ENCODE measurements around the gene MYOD1.

Gene MYOD1

DNA sequence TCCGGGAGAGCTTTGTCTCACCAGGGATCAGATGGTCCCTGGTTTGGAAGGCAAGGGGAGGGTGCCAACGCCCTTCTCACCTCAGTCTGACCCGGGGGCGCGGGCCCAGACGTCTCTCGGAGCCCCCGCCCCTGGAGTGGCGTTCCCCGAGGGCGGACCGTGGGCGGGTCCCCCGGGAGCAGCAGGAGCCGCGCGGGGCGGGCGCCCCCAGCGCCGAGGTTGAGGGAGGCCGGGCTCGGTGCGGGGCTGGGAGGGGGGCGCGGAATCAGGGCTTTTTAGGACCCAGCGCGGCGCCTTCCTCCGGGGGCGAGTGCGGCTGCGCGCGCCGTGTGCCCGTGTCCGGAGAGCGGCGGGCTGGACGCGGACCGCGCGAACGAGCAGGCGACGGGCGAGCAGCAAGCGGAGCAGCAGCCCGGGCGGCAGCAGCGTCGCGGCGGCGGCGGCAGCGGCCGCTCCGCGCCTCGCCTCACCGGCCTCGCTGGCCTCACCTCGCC is 15.1 kb downstream of the MYOD1 start, which contains the start of gene KCNC1:
Gene KCNC1 (plus strand): TSS at position 364 of the 494 bp plus-strand sequence. CDS start 1,222 bp downstream, outside the sequence.
- no peak within 1 kb of the TSS for H3K27ac ChIP-seq (ENCODE audit: insufficient read depth, low read length, poor library complexity, severe bottlenecking)
- H3K4me3 ChIP-seq (ENCODE audit: insufficient read depth, low read depth, low read length, poor library complexity, severe bottlenecking) = no peak within 1 kb of the TSS
- H3K27me3 ChIP-seq (replicated peaks; ENCODE audit: control insufficient read depth, insufficient read depth, low read length, poor library complexity, severe bottlenecking) = peaks cover 8% of the 10 kb centered on the region
- DNase-seq = no peak
- peaks cover 4% of the 10 kb centered on the region for H3K4me1 ChIP-seq (ENCODE audit: control insufficient read depth, insufficient read depth, low read length, poor library complexity, severe bottlenecking)
- H3K9me3 ChIP-seq (ENCODE audit: control insufficient read depth, low read length) = no peaks in the 10 kb centered on the region
- no peaks in the 10 kb centered on the region for H3K36me3 ChIP-seq (ENCODE audit: control insufficient read depth, insufficient read depth, low read length)

DNA sequence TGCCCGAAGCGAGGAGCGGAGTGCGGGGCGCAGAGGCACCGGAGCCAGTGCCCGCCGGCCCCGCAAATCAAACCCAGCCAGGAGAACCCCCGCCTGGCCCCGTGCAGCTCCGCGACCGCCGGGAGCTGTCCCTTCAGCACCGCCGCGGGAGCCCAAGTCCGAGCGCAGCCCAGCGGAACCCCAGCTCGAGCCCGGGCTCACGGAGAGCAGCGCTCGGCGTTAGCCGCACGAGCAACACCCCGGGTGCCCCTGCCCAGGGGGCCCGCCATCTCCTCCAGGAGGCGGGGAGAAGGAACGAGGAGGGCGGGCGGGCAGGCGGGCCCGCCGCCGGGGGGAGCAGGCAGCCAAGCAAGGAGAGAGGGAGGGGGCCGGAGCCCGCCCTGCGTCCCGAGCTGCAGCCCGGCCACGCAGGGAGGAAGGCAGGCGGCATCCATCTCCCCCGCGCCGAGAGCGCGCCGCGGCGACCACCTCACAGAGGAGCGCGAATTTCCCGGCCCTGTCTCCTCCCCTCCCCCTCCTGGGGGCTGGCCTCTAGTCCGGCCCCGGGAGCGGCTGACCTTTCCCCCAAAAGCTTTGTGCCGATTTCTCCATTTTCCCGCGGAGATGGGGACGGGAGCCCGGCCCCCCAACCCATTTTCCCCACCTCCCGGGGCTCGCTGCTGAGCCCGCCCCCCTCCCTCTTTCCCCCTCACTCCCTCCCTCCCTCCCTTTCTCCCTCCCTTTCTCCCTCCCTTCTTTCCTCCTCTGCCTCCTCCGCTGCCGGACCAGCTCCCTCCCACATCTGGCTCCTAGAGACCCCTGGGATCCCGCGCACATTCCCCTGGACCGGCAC is 15.8 kb downstream of the MYOD1 start:
- no peak overlapping the region for H3K4me3 ChIP-seq (ENCODE audit: insufficient read depth, low read depth, low read length, poor library complexity, severe bottlenecking)
- no peak for DNase-seq
- H3K27me3 ChIP-seq (replicated peaks; ENCODE audit: control insufficient read depth, insufficient read depth, low read length, poor library complexity, severe bottlenecking) = peaks cover 8% of the 10 kb centered on the region
- H3K4me1 ChIP-seq (ENCODE audit: control insufficient read depth, insufficient read depth, low read length, poor library complexity, severe bottlenecking) = peaks cover 4% of the 10 kb centered on the region
- no peaks in the 10 kb centered on the region for H3K36me3 ChIP-seq (ENCODE audit: control insufficient read depth, insufficient read depth, low read length)
- H3K27ac ChIP-seq (ENCODE audit: insufficient read depth, low read length, poor library complexity, severe bottlenecking) = no peak overlapping the region
- H3K9me3 ChIP-seq (ENCODE audit: control insufficient read depth, low read length) = no peaks in the 10 kb centered on the region

DNA sequence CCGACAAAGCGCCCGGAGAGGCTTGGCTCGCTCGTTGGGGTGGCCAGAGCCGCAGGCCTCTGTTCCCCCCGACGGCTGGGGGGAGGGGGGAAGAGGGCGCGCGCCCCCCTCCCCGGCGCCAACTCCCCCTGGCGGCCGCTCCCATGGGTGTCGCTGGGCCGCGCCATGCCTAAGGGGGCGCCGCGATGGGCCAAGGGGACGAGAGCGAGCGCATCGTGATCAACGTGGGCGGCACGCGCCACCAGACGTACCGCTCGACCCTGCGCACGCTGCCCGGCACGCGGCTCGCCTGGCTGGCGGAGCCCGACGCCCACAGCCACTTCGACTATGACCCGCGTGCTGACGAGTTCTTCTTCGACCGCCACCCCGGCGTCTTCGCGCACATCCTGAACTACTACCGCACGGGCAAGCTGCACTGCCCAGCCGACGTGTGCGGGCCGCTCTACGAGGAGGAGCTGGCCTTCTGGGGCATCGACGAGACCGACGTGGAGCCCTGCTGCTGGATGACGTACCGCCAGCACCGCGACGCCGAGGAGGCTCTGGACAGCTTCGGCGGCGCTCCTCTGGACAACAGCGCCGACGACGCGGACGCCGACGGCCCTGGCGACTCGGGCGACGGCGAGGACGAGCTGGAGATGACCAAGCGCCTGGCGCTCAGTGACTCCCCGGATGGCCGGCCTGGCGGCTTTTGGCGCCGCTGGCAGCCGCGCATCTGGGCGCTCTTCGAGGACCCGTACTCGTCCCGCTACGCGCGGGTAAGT is 16.6 kb downstream of the MYOD1 start:
- Histone ChIP-seq H3K4me1 (ENCODE audit: control insufficient read depth, insufficient read depth, low read length, poor library complexity, severe bottlenecking) (peaks cover 4% of the 10 kb centered on the region), H3K27me3 (replicated peaks; ENCODE audit: control insufficient read depth, insufficient read depth, low read length, poor library complexity, severe bottlenecking) (peaks cover 8% of the 10 kb centered on the region), H3K36me3 (ENCODE audit: control insufficient read depth, insufficient read depth, low read length) (no peaks in the 10 kb centered on the region), H3K9me3 (ENCODE audit: control insufficient read depth, low read length) (no peaks in the 10 kb centered on the region), H3K27ac (ENCODE audit: insufficient read depth, low read length, poor library complexity, severe bottlenecking) (no peak overlapping the region), H3K4me3 (ENCODE audit: insufficient read depth, low read depth, low read length, poor library complexity, severe bottlenecking) (no peak overlapping the region)
- DNase-seq = no peak

DNA sequence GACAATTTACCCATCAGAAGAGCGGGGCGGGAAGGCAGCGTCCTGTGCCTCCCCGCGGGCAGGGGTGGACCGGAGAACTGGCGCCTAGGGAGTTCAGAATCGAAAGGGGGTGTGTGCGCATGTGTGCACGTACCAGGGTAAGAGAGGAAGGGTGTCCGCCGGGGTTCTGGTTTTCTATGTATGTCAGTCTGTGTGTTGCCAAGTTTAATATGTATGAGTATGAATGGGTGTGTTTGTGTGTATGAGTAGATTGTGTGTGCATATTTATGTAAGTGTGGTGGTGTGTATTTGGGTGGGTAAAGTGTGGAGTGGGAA is 17.2 kb downstream of the MYOD1 start:
- Histone ChIP-seq H3K36me3 (ENCODE audit: control insufficient read depth, insufficient read depth, low read length) (no peaks in the 10 kb centered on the region), H3K4me1 (ENCODE audit: control insufficient read depth, insufficient read depth, low read length, poor library complexity, severe bottlenecking) (peaks cover 4% of the 10 kb centered on the region), H3K27ac (ENCODE audit: insufficient read depth, low read length, poor library complexity, severe bottlenecking) (no peak overlapping the region), H3K27me3 (replicated peaks; ENCODE audit: control insufficient read depth, insufficient read depth, low read length, poor library complexity, severe bottlenecking) (peaks cover 8% of the 10 kb centered on the region), H3K9me3 (ENCODE audit: control insufficient read depth, low read length) (no peaks in the 10 kb centered on the region), H3K4me3 (ENCODE audit: insufficient read depth, low read depth, low read length, poor library complexity, severe bottlenecking) (no peak overlapping the region)
- DNase-seq = no peak

DNA sequence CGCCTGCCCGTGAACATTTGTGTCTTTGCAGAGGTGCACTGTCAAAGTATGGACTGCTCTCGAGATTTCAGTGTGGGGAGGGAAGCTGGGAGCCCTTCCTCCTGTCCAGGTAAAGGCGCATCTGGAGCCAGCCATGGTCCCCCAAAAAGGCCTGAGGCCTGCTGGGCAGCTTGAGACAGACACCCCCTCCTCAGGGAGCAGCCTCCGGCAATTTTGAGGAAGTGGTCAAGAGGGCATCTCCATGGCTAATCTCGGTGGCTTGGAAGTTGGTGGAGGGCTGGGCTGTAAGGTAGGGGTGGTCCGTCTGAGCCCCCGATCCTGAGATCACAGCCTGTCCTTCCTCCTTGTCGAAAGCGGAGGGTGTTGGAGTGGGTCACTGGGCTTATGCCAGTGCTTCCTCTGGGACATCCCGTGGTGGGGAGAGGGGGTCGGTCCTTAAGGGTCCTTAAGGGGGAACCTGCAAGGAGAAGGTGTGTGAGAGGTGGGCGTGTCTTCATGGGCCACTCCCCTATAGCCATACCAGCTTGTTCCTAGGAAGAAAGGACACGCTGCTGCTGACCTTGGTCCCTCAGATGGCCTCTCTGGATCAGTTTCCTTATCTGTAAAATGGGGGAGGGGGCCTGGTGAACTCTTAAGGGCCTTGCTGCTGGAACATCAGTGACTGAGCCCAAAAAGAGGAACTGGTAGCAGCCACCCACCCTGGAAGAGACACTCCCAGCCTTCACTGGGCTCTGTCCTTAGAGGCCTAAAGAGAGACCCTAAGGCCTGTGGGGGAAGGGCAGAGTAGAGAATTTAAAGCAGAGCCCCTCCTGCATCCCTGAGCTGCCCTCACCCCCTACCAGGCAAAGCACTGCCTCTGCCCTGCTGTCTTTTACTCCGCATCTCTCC is 17.8 kb downstream of the MYOD1 start:
- no peak for DNase-seq
- Histone ChIP-seq H3K4me3 (ENCODE audit: insufficient read depth, low read depth, low read length, poor library complexity, severe bottlenecking) (no peak overlapping the region), H3K27me3 (replicated peaks; ENCODE audit: control insufficient read depth, insufficient read depth, low read length, poor library complexity, severe bottlenecking) (peaks cover 8% of the 10 kb centered on the region), H3K36me3 (ENCODE audit: control insufficient read depth, insufficient read depth, low read length) (no peaks in the 10 kb centered on the region), H3K9me3 (ENCODE audit: control insufficient read depth, low read length) (no peaks in the 10 kb centered on the region), H3K27ac (ENCODE audit: insufficient read depth, low read length, poor library complexity, severe bottlenecking) (no peak overlapping the region), H3K4me1 (ENCODE audit: control insufficient read depth, insufficient read depth, low read length, poor library complexity, severe bottlenecking) (peaks cover 4% of the 10 kb centered on the region)

DNA sequence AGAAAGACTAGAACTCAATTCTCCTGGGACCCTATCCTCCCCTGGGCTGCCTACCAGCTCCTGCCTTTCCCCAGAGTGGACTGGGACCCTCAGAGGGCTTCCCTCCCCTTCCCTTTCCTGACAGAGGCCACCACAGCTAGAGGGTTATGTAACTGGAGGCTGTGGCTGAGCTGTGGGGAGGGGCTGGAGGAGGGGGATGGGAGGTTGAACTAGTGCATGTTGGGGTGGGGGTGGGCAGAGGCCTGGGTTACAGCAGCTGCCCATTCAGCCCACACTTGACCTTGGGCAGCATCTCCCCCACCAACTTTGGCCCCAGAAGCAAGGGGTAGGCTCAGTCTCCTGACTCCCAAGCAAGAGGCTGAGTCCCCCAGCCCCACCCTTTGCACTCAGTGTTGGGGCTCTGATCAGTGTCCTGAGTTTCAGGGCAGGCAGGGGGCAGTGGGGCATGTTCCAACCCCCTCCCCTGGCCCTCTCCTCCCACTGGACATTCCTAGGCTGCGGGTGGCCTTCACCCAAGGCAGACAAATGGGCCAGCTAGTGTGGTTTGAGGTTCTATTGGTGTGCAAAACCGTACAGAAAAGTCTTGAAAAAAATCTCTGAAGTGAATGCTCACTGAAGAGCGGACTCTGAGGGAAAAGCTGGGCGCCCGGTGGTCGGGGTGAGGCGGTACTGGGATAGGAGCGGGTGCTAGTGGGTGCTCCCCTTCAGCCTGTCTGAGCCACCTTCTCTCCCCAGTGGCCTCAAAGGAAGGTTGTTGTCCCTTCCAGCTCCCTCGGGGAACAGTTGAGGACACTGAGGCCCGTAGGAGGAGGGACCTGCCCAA is 19.0 kb downstream of the MYOD1 start:
- Histone ChIP-seq H3K4me1 (ENCODE audit: control insufficient read depth, insufficient read depth, low read length, poor library complexity, severe bottlenecking) (peaks cover 4% of the 10 kb centered on the region), H3K36me3 (ENCODE audit: control insufficient read depth, insufficient read depth, low read length) (no peaks in the 10 kb centered on the region), H3K9me3 (ENCODE audit: control insufficient read depth, low read length) (no peaks in the 10 kb centered on the region), H3K27me3 (replicated peaks; ENCODE audit: control insufficient read depth, insufficient read depth, low read length, poor library complexity, severe bottlenecking) (peaks cover 6% of the 10 kb centered on the region), H3K4me3 (ENCODE audit: insufficient read depth, low read depth, low read length, poor library complexity, severe bottlenecking) (no peak overlapping the region), H3K27ac (ENCODE audit: insufficient read depth, low read length, poor library complexity, severe bottlenecking) (no peak overlapping the region)
- DNase-seq = no peak

DNA sequence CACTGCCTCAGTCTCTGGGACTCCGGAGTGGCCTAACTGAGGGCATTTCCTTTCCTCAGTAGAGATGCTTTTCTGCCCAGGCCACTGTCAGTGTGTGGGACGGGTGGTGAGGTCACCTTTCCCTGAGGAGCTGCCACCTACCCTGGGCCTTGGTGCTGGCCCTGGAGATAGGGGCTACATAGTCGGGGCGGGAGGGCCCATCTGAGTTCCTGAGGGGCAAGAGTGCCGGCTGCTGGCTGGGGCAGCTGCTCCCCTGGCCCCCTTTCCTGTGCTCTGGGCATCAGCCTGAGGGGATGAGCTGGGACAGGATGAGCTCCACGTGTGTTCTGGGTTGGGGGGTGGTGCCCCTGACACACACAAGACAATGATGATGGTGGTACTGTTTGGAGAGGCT is 20.6 kb downstream of the MYOD1 start:
- DNase-seq = no peak
- no peaks in the 10 kb centered on the region for H3K9me3 ChIP-seq (ENCODE audit: control insufficient read depth, low read length)
- H3K27ac ChIP-seq (ENCODE audit: insufficient read depth, low read length, poor library complexity, severe bottlenecking) = no peak overlapping the region
- peaks cover 3% of the 10 kb centered on the region for H3K4me1 ChIP-seq (ENCODE audit: control insufficient read depth, insufficient read depth, low read length, poor library complexity, severe bottlenecking)
- no peaks in the 10 kb centered on the region for H3K36me3 ChIP-seq (ENCODE audit: control insufficient read depth, insufficient read depth, low read length)
- no peak overlapping the region for H3K4me3 ChIP-seq (ENCODE audit: insufficient read depth, low read depth, low read length, poor library complexity, severe bottlenecking)
- H3K27me3 ChIP-seq (replicated peaks; ENCODE audit: control insufficient read depth, insufficient read depth, low read length, poor library complexity, severe bottlenecking) = peaks cover 6% of the 10 kb centered on the region

DNA sequence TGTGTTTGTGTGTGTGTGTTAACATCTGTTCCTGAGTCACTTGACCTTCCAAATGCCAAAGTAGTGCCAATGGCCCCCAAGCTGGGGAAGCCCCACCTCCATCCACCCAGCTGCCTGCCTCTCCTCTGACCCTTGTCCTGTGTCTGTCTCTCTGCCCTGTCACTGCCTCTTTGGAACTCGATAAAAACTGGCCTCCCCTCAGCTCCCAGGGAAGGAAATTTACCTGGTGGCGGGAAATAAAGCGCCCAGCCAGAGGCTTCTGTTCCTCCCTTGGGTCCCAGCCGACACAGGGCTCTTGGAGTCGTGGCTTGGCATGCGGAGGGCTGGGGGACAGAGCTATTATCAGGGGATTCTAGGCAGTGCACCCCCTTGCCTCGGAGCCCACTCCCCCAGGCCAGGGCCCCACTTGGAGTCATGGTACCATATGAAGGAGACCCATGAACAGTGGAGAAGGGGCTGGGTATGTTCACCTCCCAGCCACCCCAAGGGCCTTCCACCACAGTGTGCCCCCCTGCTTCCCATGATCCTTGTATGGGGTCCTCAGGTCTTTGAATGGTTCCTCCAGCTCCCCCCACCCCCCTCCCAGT is 21.4 kb downstream of the MYOD1 start:
- Histone ChIP-seq H3K4me1 (ENCODE audit: control insufficient read depth, insufficient read depth, low read length, poor library complexity, severe bottlenecking) (no peaks in the 10 kb centered on the region), H3K4me3 (ENCODE audit: insufficient read depth, low read depth, low read length, poor library complexity, severe bottlenecking) (no peak overlapping the region), H3K27ac (ENCODE audit: insufficient read depth, low read length, poor library complexity, severe bottlenecking) (no peak overlapping the region), H3K27me3 (replicated peaks; ENCODE audit: control insufficient read depth, insufficient read depth, low read length, poor library complexity, severe bottlenecking) (peaks cover 6% of the 10 kb centered on the region), H3K36me3 (ENCODE audit: control insufficient read depth, insufficient read depth, low read length) (no peaks in the 10 kb centered on the region), H3K9me3 (ENCODE audit: control insufficient read depth, low read length) (no peaks in the 10 kb centered on the region)
- no peak for DNase-seq

DNA sequence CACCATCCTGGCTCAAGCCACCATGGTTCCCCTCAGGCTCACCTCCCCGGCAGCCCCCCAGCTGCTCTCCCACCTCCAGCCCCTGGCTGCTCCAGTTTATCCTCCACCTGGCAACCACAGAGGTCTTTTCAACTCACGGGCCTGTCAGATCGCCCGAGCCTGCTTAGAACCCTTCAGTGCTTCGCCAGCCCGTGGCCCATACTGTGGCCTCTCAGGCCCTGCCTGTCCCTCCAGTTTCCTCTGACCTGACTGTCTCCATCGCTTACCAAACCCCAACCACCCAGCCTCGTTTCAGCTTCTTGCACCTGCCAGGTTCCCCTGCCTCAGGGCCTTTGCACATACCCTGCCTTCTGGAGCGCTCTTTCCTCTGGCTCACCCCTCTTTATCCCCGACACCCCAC is 22.1 kb downstream of the MYOD1 start:
- H3K27ac ChIP-seq (ENCODE audit: insufficient read depth, low read length, poor library complexity, severe bottlenecking) = no peak overlapping the region
- peaks cover 6% of the 10 kb centered on the region for H3K27me3 ChIP-seq (replicated peaks; ENCODE audit: control insufficient read depth, insufficient read depth, low read length, poor library complexity, severe bottlenecking)

More for the DNA sequence above, 22.1 kb downstream of the MYOD1 start:
- no peaks in the 10 kb centered on the region for H3K9me3 ChIP-seq (ENCODE audit: control insufficient read depth, low read length)
- H3K4me1 ChIP-seq (ENCODE audit: control insufficient read depth, insufficient read depth, low read length, poor library complexity, severe bottlenecking) = no peaks in the 10 kb centered on the region
- H3K4me3 ChIP-seq (ENCODE audit: insufficient read depth, low read depth, low read length, poor library complexity, severe bottlenecking) = no peak overlapping the region
- no peaks in the 10 kb centered on the region for H3K36me3 ChIP-seq (ENCODE audit: control insufficient read depth, insufficient read depth, low read length)
- DNase-seq = no peak
